HG03575 (cell line): Measurements from ENCODE around the gene MGRN1.

Source experiments
- ATAC-seq: cut with Tn5 transposase; IDR thresholded peaks from one replicate; pipeline ENCODE4 v1.9.1; 2021; ENCODE audit not compliant: unreplicated experiment, insufficient number of reproducible peaks, low FRiP score; ENCODE audit errors: extremely low read depth

The MGRN1 gene

GRCh38 chr16:4624015-4624826 lies at the start of gene MGRN1:
Gene MGRN1 (plus strand): TSS chr16:4624826. CDS start chr16:4624961, 135 bp downstream.
- no peak for ATAC-seq

DNA sequence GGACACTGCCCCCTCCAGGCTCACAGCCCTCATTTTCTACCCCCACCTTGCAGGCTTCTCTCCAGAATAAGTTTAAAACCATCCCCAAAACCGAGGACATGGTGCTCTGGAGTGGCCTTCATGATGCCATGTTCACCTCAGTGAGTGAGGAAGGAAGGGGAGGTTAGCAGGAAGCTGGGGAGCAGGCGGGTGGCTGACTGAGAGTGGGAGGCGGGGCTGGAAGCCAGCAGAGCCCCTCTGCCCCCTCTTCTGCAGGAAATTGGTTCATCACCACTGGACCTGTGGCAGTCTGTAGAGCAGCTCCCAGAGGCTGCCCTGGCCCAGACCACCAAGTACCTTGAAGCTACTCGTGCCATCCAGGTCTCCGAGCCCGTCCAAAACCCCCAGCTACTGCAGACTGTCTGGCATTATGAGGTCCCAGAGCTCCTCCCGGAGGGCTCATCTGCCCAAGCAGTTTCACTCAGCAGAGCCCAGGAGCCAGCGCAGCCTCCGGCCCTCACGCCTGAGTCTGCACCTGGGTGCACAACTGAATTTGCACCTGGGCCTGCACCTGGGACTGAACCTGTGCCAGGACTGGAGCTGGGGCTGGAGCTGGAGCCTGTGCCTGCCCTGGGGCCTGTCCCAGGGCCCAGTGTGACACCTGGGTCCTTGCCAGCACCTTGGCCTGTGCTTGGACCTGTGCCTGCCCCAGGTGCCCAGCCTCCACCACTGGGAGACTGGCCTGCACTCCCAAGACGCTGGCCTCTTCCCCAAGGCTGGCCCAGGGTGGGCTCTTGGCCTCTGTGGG lies 49.5 kb upstream of the MGRN1 start:
- no peak for ATAC-seq

DNA sequence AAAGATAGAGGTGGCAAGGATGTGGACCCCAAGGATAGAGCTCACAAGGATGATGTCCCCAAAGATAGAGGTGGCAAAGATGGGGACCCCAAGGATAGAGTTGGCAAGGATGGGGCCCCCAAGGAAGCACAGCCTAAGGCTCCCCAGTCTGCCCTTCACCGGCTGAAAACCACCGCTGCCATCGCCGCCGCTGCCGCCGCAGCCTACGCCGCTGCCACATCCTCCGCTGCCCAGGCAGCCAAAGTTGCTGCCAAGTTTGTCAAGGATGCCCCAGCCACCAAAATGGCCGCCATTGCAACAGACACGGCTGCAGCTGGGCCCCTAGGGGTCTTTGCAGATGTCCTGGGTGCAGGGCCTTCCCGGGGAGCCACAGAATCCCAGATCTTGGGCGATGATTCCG lies 48.6 kb upstream of the MGRN1 start:
- no peak for ATAC-seq

DNA sequence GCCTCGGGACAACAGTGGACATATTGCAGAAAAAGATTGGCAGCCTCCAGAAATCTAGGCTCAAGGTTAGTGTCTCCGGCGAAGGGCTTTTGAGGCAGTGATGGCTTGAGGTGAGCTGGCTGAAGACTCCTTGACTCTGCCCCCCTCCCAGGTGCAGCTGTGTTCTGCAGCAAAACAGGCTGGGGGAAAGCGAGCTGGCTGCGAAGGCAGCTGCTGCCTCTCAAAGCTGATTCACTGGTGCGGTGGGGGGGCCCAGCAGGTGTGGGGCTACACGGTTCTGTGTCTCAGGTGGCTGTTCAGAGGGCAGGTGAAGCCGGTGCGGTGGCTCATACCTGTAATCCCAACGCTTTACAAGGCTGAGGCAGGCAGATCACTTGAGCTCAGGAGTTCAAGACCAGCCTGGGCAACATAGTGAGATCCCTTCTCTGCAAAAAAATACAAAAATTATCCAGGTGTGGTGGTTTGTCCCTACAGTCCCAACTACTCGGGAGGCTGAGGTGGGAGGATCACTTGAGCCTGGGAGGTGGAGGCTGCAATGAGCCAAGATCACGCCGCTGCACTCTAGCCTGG lies 45.6 kb upstream of the MGRN1 start:
- no peak for ATAC-seq

DNA sequence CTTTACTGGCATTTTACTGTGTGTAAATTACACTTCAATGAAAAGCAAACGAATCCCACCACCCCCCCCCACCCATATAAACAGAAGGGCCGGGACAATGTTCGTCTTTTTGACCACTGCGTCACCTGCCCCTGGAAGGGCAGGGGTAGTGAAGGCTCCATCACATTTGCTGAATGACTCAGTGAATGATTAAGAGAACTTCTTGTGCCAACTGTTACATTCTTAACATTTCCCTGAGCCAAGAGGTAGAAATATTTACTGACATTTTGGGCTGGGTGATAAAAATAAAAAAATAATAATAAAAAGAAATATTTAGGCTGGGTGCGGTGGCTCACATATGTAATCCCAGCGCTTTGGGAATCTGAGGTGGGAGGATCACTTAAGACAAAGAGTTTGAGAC lies 44.4 kb upstream of the MGRN1 start:
- ATAC-seq = no peak

- ATAC-seq = no peak
Observed at GRCh38 chr16:4583906-4584305, 40.7 kb upstream of the MGRN1 start.

DNA sequence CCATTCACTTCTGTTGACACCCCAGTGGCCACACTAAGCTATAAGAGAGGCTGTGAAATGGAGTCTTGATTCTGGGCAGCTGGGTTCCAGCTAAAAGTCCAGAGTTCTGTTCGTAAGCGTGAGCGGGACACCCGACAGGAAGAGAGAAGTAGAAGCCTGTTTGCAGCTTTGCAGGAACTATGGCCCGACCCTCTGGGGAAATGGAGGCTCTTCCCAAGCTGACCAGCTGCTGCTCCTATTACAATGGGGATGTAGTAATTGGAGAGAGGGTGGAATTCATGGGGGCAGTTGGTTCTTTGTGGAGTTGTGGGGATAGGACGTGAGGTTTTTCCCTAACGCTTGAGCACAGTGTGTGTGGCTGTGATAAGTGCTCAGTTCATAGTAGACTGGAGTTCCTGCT lies 38.3 kb upstream of the MGRN1 start:
- no peak for ATAC-seq

GRCh38 chr16:4588386-4588785 lies 36.2 kb upstream of the MGRN1 start:
- ATAC-seq = no peak

DNA sequence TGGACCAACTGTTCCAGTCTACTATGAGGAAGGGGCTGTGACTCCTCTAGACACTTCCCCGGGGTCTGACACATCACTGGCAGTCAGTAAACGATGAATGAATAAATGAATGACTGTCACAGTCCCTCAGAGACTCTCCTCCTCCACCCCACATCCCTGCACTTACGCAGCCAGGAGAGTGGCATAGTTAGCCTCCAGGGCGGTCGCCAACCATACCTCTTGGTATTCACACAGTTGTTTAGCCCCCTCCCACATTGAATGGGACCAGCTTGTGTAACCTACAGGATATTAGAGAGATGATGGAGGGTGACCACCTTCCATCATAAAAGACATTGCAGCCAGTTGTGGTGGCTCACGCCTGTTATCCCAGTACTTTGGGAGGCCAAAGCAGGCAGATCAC lies 35.7 kb upstream of the MGRN1 start:
- no peak for ATAC-seq

DNA sequence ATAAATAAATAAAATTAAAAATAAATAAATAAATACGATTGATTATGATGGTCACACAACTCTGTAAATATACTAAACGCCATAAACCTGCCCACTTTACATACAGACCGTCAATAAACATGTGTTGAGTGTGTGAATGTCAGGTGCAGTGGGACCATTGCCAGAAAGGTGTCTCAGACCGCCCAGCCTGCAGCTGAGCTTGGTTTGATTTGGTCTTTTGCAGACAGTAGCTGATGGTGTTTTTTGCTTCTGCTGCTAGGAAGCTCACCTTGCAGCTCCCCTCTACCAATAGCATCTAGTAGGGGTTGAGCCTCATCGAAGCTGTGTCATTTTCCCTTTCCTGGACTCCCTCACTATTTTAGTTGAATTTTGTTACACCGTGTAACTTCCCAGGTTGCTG lies 33.4 kb upstream of the MGRN1 start:
- ATAC-seq = no peak

GRCh38 chr16:4591706-4592470 lies 32.7 kb upstream of the MGRN1 start:
- no peak for ATAC-seq

- ATAC-seq = no peak
Observed at GRCh38 chr16:4593086-4593485, 31.5 kb upstream of the MGRN1 start.

DNA sequence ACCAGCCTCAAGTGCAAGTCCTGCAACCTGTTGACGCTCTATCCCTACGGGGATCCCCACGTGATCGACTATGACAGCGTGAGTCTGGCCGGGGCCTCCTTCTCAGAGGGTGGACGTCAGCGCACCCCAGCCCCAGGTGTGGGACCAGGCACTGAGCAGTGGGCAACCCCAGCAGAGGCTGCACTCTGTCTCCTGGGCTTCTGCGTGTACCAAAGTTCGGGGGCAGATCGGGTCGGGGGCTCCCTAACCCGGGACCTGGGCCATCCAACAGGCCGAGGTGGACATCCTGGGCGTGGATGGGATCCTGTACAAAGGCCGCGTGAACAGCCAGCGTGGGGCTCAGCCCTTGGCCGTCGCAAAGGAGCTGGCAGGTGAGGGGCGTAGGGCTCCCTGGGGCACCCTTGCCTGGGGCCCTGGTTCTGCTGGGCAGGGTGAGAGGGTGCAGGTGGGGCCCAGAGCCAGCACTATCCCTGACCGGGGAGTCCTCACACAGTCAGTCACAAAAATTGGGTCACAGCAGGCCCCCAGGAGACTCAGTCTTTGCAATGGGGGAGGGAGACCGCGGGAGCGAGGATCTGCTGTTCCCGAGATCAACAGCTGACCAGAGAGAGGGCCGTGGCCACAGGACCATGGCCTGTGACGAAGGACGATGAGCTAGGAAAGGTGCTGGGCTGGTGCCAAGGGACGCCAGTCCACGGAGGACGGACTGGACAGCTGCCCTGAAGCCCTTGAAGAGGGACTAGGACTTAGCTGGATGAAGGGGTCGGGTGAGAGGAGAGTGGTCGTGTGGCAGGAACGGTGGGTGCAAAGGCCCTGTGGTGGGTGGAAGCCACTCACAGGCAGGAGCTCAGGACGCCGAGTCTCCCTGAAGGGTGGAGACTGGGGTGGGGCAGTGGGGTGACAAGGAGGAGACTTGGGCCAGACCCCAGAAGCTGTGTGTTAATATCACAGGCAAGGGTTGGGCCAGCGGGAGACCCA lies 29.9 kb upstream of the MGRN1 start:
- ATAC-seq = no peak

- ATAC-seq = no peak
Observed at GRCh38 chr16:4597174-4597573, 27.5 kb upstream of the MGRN1 start.

GRCh38 chr16:4599037-4599436 lies 25.6 kb upstream of the MGRN1 start:
- ATAC-seq = no peak

DNA sequence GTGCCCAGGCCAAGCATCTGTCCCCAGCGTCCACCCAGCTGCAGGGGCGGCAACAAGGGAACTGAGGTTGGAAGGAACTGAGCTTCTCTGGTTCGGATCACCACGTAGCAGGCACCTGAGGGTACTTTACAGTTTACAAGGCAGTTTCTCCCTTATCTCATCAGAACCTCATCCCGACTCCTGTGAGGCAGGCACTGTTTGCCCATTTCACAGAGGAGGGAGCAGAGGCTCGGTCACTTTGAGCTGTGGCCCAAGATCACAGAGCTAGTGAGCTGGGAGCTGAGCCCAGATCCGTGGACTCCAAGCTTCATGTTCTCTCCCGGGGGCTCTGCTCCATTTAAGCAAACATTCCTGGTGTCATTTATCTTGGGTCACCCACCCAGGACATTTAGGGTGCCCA lies 25.1 kb upstream of the MGRN1 start:
- no peak for ATAC-seq

- ATAC-seq = no peak
Observed at GRCh38 chr16:4601036-4601863, 23.4 kb upstream of the MGRN1 start.

- no peak for ATAC-seq
Observed at GRCh38 chr16:4601864-4602186, 22.8 kb upstream of the MGRN1 start.
